ENCODE measurements around the gene PHLPP1.

PHLPP1 gene

GRCh38 chr18:62788876-62789275 lies 73.5 kb downstream of the PHLPP1 start (continued):
- TF ChIP-seq ZNF280D (tag by site-specific recombination; IDR thresholded peaks at IDR 0.05) (no peak), HOXD13 (CRISPR knock-in tag; IDR thresholded peaks at IDR 0.05; ENCODE audit: borderline replicate concordance) (peak; percentile 89), ZNF473 (tag by site-specific recombination; IDR thresholded peaks at IDR 0.05) (no peak), ZFHX2 (tag by site-specific recombination; conservative IDR thresholded peaks at IDR 0.05) (no peak), PRDM1 (tag by site-specific recombination; IDR thresholded peaks at IDR 0.05) (no peak), ZNF157 (tag by site-specific recombination; IDR thresholded peaks at IDR 0.05) (no peak), ZNF837 (tag by site-specific recombination; IDR thresholded peaks at IDR 0.05) (no peak), OSR2 (tag by site-specific recombination; IDR thresholded peaks at IDR 0.05) (peak; percentile 84), SCRT2 (tag by site-specific recombination; IDR thresholded peaks at IDR 0.05) (no peak), SETDB1 (IDR thresholded peaks at IDR 0.05; ENCODE audit: insufficient read length, low read length) (no peak), EGR2 (tag by site-specific recombination; IDR thresholded peaks at IDR 0.05; ENCODE audit: low read depth) (no peak), ZNF645 (tag by site-specific recombination; IDR thresholded peaks at IDR 0.05) (no peak), FEZF1 (tag by site-specific recombination; IDR thresholded peaks at IDR 0.05) (peak; percentile 92), ZBTB10 (tag by site-specific recombination; IDR thresholded peaks at IDR 0.05) (no peak), ZNF324 (tag by site-specific recombination; IDR thresholded peaks at IDR 0.05) (no peak), KLF10 (tag by site-specific recombination; IDR thresholded peaks at IDR 0.05) (0 out of 2 replicates have a peak, but pooled peaks have one; percentile 29), ZBTB6 (tag by site-specific recombination; IDR thresholded peaks at IDR 0.05) (no peak), ZNF555 (tag by site-specific recombination; conservative IDR thresholded peaks at IDR 0.05) (no peak), ZNF658 (tag by site-specific recombination; IDR thresholded peaks at IDR 0.05) (no peak), ZNF175 (tag by site-specific recombination; IDR thresholded peaks at IDR 0.05) (no peak), HIC1 (tag by site-specific recombination; IDR thresholded peaks at IDR 0.05) (no peak), ZNF121 (tag by site-specific recombination; IDR thresholded peaks at IDR 0.05) (no peak), ZNF148 (tag by site-specific recombination; IDR thresholded peaks at IDR 0.05; ENCODE audit: borderline replicate concordance) (no peak), GLI2 (tag by site-specific recombination; IDR thresholded peaks at IDR 0.05; ENCODE audit: borderline replicate concordance, low read depth) (no peak), ZNF266 (tag by site-specific recombination; IDR thresholded peaks at IDR 0.05; ENCODE audit: low read depth) (no peak), BCL6B (tag by site-specific recombination; IDR thresholded peaks at IDR 0.05) (no peak), ZNF292 (tag by site-specific recombination; IDR thresholded peaks at IDR 0.05; ENCODE audit: borderline replicate concordance, low read depth) (no peak)
